ENCODE data around the gene GRIA4.

Gene GRIA4

DNA sequence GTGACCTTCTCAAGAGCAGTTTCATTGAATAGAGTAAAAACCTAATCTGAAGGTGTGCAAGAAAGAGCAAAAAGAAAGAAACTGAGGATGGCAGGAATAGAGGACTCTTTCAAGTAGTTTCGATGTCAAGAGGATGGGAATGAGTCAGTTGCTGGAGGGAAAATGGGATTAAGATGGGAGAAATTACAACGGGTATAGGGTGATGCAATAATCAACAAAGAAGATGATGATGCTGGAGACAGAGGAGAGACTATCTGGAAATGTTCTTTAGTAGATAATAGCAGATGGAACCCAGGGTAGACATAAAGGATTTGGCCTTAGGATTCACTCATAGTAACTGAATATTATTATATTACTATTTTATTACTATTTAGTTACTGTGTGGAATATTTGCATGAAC, 189.4 kb downstream of the GRIA4 start:
- DNase-seq, result no peak

DNA sequence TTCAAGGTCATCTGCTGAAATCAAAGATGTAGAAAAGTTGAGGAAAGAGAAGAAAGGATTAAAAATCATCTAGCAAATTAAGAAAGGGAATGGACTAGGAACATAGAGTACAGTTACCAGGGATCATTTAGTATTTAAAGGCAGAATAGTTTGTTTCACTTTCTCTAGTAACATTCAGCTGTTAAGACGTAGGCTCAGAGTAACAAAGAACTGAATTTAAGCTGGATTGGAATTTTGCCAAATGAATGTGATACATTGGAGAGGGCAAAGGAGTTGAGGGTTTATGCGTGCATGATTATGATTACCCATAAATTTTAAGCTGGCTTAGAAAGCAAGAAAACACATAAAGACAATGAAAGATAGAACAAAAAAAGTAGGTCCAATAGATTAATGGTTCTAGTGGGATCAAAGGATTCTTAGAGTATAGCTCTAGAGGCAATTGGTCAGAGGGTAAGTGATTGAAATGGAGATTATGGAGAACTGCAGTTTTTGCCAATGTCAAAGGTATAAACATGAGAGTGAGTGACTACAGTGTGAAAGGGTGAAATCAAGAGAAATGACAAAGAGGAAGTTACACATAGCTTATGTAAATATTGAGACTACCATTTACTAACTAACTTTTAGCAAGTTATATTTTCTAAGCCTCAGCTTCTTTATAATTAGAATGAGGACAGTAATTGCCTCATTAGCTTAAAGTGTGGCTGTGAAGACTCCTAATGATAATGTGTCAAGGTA, 190.0 kb downstream of the GRIA4 start:
- DNase-seq, result no peak

GRCh38 chr11:105802390-105802789, 192.5 kb downstream of the GRIA4 start:
- DNase-seq, result no peak

GRCh38 chr11:105811242-105811641, 201.4 kb downstream of the GRIA4 start:
- DNase-seq, result no peak

GRCh38 chr11:105821372-105821771, 211.5 kb downstream of the GRIA4 start:
- no peak for DNase-seq

GRCh38 chr11:105821781-105822180, 211.9 kb downstream of the GRIA4 start:
- no peak for DNase-seq

GRCh38 chr11:105823495-105824033, 213.7 kb downstream of the GRIA4 start:
- DNase-seq, result no peak

DNA sequence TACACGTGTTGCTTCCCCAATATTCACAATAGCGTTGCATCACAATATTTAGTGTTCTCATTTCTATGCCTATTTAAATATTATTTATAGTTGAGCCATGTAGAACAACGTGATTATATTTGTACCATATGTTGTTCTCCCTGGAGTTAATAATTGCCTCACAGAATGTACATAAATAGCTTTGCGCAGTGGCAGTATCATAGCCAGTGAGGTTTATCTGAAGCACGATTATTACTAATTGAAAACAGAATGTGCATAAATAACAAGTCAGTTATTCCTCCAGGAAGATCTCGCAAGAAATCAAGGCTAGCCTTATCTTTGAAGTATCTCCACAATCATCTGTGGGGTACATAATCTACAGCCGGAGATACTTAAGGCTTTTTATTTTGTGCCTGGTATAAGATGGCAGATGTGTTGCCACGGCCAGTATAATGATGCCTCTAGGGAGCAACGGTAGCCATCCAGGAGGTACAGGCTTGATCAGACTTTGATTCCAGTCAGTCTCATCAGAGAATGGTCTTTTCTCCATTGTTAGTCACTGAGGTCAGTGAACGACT, 214.7 kb downstream of the GRIA4 start:
- no peak for DNase-seq

DNA sequence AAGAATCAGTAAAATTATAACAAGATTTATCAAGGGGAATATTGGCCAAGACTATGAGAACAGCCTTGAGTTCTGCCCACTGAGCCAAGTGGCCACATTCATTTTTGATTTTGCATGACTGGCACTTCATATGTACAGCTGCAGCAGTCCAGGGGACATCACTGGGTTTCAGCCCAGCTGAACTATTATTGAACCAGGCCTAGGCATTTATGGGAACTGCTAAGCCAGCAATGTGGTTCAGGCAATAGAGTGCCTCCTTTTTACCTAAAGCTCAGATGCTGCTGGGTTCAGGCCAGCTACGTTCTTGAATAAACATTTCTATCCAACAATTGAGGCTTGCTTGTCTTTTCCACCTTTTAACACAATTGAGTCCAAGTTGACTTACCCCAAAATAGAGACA, 215.3 kb downstream of the GRIA4 start:
- DNase-seq, result no peak

DNA sequence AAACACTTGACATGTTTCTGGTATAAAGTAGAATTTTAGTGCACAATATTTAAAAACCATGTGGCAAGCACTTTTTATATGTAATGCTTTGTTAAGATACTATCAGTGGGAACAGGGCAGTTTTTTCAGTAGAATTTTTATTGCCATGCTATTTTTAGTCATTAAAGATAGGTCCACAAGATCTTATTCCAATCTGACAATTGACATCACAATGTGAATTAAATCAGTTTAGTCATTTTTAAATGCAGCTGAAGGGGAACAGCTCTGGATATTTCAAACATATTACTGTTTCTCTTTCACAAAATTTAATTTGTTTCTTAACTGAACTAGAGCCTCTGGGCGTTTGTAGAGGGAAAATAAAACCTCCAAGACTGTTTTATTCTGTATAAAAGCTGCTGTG, 218.0 kb downstream of the GRIA4 start:
- no peak for DNase-seq

- DNase-seq, result no peak
Observed at GRCh38 chr11:105829084-105829483, 219.2 kb downstream of the GRIA4 start.

GRCh38 chr11:105834461-105834860, 224.6 kb downstream of the GRIA4 start:
- no peak for DNase-seq

GRCh38 chr11:105838668-105839384, 229.0 kb downstream of the GRIA4 start:
- DNase-seq, result no peak

DNA sequence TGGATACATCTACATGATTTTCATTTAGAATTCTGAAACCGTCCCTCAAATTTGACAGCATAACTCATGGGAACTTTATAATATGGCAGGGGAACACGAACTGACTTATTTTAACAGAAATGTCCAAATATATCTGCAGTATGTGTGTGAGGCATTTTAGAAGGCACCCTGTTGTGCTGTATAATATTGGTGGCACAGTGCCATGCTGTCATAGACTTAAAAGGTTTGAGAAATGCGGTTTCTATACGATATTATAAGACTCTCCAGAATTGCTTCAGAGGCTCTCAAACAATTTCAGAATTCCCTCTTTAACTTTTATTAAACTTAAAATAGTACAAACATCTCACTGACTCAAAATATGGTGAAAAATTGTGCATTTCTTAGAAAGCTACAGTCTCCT, 230.5 kb downstream of the GRIA4 start:
- no peak for DNase-seq

GRCh38 chr11:105852403-105852802, 242.5 kb downstream of the GRIA4 start:
- no peak for DNase-seq

DNA sequence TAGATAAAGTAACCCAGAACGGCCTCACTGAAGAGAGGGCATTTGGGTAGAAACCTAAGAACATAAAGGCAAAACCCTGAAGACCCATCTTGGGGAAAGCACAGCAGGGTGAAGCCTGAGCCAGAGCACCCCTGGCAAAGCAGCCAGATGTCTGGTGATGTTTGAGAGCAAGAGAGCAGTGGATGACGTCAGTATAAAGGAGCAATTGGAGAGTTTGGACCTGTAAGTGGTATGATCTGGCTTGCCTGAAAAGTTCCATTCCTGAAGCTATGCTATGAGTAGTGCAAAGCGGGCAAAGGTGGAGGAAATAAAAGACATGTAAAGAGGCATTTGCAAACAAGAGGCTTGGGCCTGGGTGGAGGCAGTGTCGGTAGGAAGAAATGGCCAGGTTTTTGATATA, 244.4 kb downstream of the GRIA4 start:
- DNase-seq, result no peak

GRCh38 chr11:105856954-105857353, 247.1 kb downstream of the GRIA4 start:
- no peak for DNase-seq

GRCh38 chr11:105857728-105858127, 247.9 kb downstream of the GRIA4 start:
- no peak for DNase-seq

DNA sequence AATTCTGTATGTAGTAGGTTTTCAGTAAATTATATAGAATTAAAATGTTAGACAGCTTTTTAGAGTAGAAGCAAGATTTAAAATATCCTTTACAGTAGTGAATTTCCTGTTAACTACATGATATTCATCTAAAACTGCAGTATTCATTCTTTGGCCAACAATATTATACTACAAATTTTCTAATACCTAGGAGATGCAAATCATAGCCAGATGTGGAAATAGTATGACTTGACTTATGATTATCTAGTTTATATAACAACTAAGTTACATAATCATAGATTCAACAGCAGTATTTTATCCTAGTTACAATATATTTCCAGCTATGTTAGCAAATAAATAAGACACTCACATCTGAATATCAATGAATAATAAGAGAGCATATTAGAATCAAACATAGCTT, 249.0 kb downstream of the GRIA4 start:
- DNase-seq, result no peak

DNA sequence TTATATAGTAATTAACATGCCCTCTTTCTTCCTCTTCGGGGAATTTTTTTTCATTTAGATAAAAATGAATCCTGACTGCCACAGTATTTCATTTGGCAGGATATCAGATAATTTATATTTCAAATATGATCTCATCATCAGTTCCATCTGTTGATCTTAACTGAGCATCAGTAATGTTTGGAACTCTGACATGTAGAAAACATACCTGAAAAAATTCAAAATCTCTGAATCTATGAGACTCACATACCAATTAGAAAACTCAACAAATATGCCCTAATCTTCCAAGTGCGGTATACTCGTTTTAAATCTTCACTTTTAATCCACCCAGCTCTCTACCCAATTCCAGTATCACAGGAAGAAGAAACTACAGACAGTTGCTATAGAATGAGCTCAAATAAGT, 250.2 kb downstream of the GRIA4 start:
- DNase-seq, result no peak

DNA sequence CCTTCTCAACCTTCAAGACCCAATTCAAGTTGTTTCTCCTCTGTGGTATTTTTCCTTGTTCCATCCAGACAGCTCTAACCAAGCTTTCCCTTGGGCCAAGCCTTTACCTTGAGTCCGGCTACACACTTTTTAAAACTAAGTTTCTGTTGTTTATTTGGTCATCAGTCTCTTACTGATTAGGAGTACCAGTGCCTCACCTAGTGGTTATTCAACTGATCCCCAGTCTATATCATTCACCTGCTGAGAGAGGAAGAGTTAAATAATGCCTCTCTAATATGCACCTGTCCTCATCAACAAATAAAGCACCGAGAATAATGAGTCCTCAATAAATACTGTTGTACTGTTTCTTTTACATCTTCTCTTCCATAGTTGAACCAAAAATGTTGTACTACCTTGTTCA, 251.4 kb downstream of the GRIA4 start:
- DNase-seq, result no peak

- DNase-seq, result no peak
Observed at GRCh38 chr11:105862736-105863367, 253.0 kb downstream of the GRIA4 start.

- DNase-seq, result no peak
Observed at GRCh38 chr11:105863523-105863922, 253.7 kb downstream of the GRIA4 start.

DNA sequence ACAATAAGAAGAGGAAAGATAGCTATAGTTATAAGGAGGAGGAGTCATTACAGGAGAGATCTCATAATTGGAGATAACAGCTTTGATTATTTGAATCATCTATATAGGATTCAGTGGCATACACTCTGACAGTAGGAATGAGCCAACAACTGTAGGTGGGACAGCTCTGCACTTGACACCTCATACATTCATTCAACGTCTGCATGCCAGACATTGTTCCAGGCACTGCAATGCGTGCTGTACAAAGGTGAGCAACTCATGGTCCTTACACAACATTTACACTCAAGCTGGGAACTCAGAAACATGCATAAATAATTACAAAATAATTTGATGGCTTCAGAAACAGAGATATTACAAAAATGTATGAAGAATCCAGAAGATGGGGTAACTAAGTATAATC, 257.9 kb downstream of the GRIA4 start:
- no peak for DNase-seq
